ENCODE measurements around the gene PRR23B. TPM values are rescaled to one million over a fixed set of nuclear protein-coding genes. Genes with fewer than 3 reads are reported as not detected.

The PRR23B gene
- polyA plus RNA-seq, 1 of the 3 experiments (the other 2 are of a cell fraction): not detected

- H3K27me3 ChIP-seq (ENCODE audit: insufficient read depth): no peaks in the 10 kb centered on the region
- no peak within 1 kb of the TSS for H2AFZ ChIP-seq (ENCODE audit: low read depth)
- H3K36me3 ChIP-seq (replicated peaks in 1 of 2; ENCODE audit: control insufficient read depth in 1 of 2, insufficient read depth in 2 of 2, low read length in 1 of 2): no peaks in the 10 kb centered on the region
- TF ChIP-seq CTCF (IDR thresholded peaks at IDR 0.05) (peak; percentile 23; the same call in 1 of the 2 replicates), ELF1 (IDR thresholded peaks at IDR 0.05) (no peak), JUND (IDR thresholded peaks at IDR 0.05) (no peak)
- H3F3A ChIP-seq (replicated peaks; ENCODE audit: insufficient read depth): no peaks in the 10 kb centered on the region
- DNase-seq: peak; percentile 39
- H3K9me3 ChIP-seq: no peaks in the 10 kb centered on the region
- no peaks in the 10 kb centered on the region for H3K79me2 ChIP-seq (ENCODE audit: insufficient read depth)
- ChIA-PET CTCF (no interaction called here), POLR2A (no interaction called here)
- 73% methylated on average over 30 of the region's 77 CpGs for WGBS (ENCODE audit: low lambda C conversion rate)
- H3K4me3 ChIP-seq (ENCODE audit: low read depth in 2 of 2, low read length in 1 of 2): no peak within 1 kb of the TSS
- H3K4me2 ChIP-seq: no peak within 1 kb of the TSS
- no peaks in the 10 kb centered on the region for H3K4me1 ChIP-seq (ENCODE audit: control insufficient read depth in 1 of 2, insufficient read depth in 2 of 2, low read depth in 1 of 2, low read length in 1 of 2)
- H3K9ac ChIP-seq: no peak within 1 kb of the TSS
- H3K27ac ChIP-seq (ENCODE audit: low read depth in 2 of 2, low read length in 1 of 2): no peak within 1 kb of the TSS
- H4K20me1 ChIP-seq (ENCODE audit: insufficient read depth): no peaks in the 10 kb centered on the region
- no peaks in the 10 kb centered on the region for H3K9me2 ChIP-seq
Observed at GRCh38 chr3:139044366-139045210, 23.9 kb upstream of the PRR23B start, which contains the start of gene PRR23C. TSS of gene PRR23C (minus strand) at chr3:139044892. CDS start at chr3:139044620, 272 bp downstream.

- H3K4me1 ChIP-seq (ENCODE audit: control insufficient read depth in 1 of 2, insufficient read depth in 2 of 2, low read depth in 1 of 2, low read length in 1 of 2): no peaks in the 10 kb centered on the region
- no peaks in the 10 kb centered on the region for H3K79me2 ChIP-seq (ENCODE audit: insufficient read depth)
- no peaks in the 10 kb centered on the region for H3K36me3 ChIP-seq (replicated peaks in 1 of 2; ENCODE audit: control insufficient read depth in 1 of 2, insufficient read depth in 2 of 2, low read length in 1 of 2)
- no peak overlapping the region for H3K4me2 ChIP-seq
- H3K9me2 ChIP-seq: no peaks in the 10 kb centered on the region
- POLR2A ChIA-PET: no interaction called here
- no peaks in the 10 kb centered on the region for H4K20me1 ChIP-seq (ENCODE audit: insufficient read depth)
- H3K9me3 ChIP-seq: no peaks in the 10 kb centered on the region
- H3K27ac ChIP-seq (ENCODE audit: low read depth in 2 of 2, low read length in 1 of 2): no peak overlapping the region
- no peaks in the 10 kb centered on the region for H3F3A ChIP-seq (replicated peaks; ENCODE audit: insufficient read depth)
- 77% methylated on average over 50 of the region's 50 CpGs for WGBS (ENCODE audit: low lambda C conversion rate)
- H2AFZ ChIP-seq (ENCODE audit: low read depth): no peak overlapping the region
- CTCF ChIA-PET: no interaction called here
- no peaks in the 10 kb centered on the region for H3K27me3 ChIP-seq (ENCODE audit: insufficient read depth)
- no peak overlapping the region for H3K9ac ChIP-seq
- DNase-seq: no peak
- TF ChIP-seq PBX3 (IDR thresholded peaks at IDR 0.05) (no peak), CTCF (IDR thresholded peaks at IDR 0.05) (no peak), GABPA (IDR thresholded peaks at IDR 0.05; ENCODE audit: low read depth) (no peak), USF2 (IDR thresholded peaks at IDR 0.05; ENCODE audit: borderline replicate concordance, low read depth, low read length) (no peak), USF1 (IDR thresholded peaks at IDR 0.05; ENCODE audit: borderline replicate concordance, low read depth) (no peak), TAF1 (IDR thresholded peaks at IDR 0.05; ENCODE audit: borderline replicate concordance, low read depth, low read length) (no peak), POLR2AphosphoS5 (IDR thresholded peaks at IDR 0.05; ENCODE audit: low read depth, low read length) (no peak), NFIC (IDR thresholded peaks at IDR 0.05; ENCODE audit: borderline replicate concordance) (no peak)
- H3K4me3 ChIP-seq (ENCODE audit: low read depth in 2 of 2, low read length in 1 of 2): no peak overlapping the region
Observed at GRCh38 chr3:139043554-139044365, 23.0 kb upstream of the PRR23B start.
